Astrocyte (in vitro differentiated cells and primary cell): ENCODE data around the gene IGFN1.

Experiments
- EZH2 ChIP-seq: IDR thresholded peaks from 2 replicates; pipeline ENCODE4 v1.6.1; 2012; ENCODE audit warnings: mild to moderate bottlenecking, low read length, inconsistent platforms; ENCODE audit not compliant: insufficient read depth
- TF ChIP-seq, protein P1 (sequence below): IDR thresholded peaks from 2 replicates; pipeline ENCODE4 v1.5.1; 2011; ENCODE audit warnings: low read depth, mild to moderate bottlenecking, inconsistent platforms, low read length, moderate library complexity; ENCODE audit not compliant: insufficient read depth

DNA sequence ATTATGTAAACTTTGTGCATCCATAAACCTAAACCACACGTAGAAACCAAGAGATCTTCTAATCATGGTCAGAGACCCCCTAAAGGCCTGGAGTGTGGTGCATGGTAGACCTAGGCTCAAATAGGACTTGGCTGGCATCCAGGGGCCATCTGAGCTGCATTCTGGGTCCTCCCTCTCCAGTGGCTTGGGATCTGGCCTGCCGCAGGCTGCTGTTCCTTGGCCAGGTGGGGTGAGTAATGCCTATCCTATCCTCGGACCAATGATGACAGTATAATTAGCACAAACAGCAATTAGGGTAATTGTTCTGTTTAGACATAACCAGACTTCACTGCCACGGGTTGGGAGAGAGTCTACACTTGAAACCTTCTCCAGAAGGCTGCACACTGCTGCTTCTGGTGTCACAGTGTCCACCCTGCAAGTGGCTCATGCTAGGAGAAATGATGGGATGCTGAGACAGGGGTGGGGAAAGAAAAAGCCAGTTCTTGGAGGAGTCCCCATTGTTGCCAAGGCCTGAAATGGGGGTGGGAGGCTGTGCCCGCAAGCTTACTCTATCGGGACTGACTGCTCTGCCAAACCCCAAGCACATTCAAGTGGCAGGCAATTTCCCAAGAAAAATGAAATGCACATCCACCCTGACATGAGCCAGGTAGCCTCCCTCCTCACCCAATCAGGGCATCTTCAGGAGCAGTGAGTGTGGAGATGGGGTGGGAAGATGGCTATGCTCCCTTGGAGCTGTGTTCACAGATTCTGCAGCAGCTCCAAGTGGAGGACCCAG is 80.2 kb downstream of the IGFN1 start:
- TF ChIP-seq, protein P1, sequence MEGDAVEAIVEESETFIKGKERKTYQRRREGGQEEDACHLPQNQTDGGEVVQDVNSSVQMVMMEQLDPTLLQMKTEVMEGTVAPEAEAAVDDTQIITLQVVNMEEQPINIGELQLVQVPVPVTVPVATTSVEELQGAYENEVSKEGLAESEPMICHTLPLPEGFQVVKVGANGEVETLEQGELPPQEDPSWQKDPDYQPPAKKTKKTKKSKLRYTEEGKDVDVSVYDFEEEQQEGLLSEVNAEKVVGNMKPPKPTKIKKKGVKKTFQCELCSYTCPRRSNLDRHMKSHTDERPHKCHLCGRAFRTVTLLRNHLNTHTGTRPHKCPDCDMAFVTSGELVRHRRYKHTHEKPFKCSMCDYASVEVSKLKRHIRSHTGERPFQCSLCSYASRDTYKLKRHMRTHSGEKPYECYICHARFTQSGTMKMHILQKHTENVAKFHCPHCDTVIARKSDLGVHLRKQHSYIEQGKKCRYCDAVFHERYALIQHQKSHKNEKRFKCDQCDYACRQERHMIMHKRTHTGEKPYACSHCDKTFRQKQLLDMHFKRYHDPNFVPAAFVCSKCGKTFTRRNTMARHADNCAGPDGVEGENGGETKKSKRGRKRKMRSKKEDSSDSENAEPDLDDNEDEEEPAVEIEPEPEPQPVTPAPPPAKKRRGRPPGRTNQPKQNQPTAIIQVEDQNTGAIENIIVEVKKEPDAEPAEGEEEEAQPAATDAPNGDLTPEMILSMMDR = no peak
- no peak for TF ChIP-seq EZH2
